Lung (tissue), 12 donors: ENCODE results near the gene RERE. TPM values are rescaled to one million over a fixed set of nuclear protein-coding genes. Genes with fewer than 3 reads are reported as not detected.

Experiments
- ATAC-seq: fragments of 200-7000 bp; cut with Tn5 transposase; one replicate; pipeline ENCODE4 v1.9.1; 2020; ENCODE audit warnings: moderate number of reproducible peaks; ENCODE audit not compliant: insufficient read depth, low FRiP score
- DNase-seq, 3 donors: peaks; one replicate each; pipeline ENCODE4 v3.0.0-alpha.2; 2013 to 2017
- H3K27ac ChIP-seq, 2 donors: one replicate each; pipeline ENCODE4 v1.5.1; 2013; ENCODE audit warnings: mild to moderate bottlenecking in 2 of 2, moderate library complexity in 2 of 2, control low read depth in 1 of 2, inconsistent platforms in 1 of 2, low read depth in 1 of 2, low read length in 1 of 2
- H3K27me3 ChIP-seq, 3 donors: one replicate each; pipeline ENCODE4 v1.5.1; 2013; ENCODE audit warnings: low read length in 2 of 3; ENCODE audit not compliant: control insufficient read depth in 3 of 3, insufficient read depth in 3 of 3
- H3K36me3 ChIP-seq, 4 donors: one replicate each; pipeline ENCODE4 v1.5.1; 2013; ENCODE audit warnings: low read length in 4 of 4, mild to moderate bottlenecking in 1 of 4, moderate library complexity in 1 of 4; ENCODE audit not compliant: control insufficient read depth in 4 of 4, insufficient read depth in 4 of 4
- H3K4me1 ChIP-seq, 5 donors: one replicate each; pipeline ENCODE4 v1.5.1; 2013; ENCODE audit warnings: low read length in 5 of 5, mild to moderate bottlenecking in 2 of 5, moderate library complexity in 1 of 5; ENCODE audit not compliant: control insufficient read depth in 5 of 5, insufficient read depth in 5 of 5
- H3K4me3 ChIP-seq: one replicate; pipeline ENCODE4 v1.5.1; 2013; ENCODE audit warnings: mild to moderate bottlenecking, control low read depth, moderate library complexity
- H3K9ac ChIP-seq, 2 donors: one replicate each; pipeline ENCODE4 v1.5.1; 2013; ENCODE audit warnings: low read length in 2 of 2, control low read depth in 1 of 2; ENCODE audit not compliant: insufficient read depth in 1 of 2
- H3K9me3 ChIP-seq, 4 donors: one replicate each; pipeline ENCODE4 v1.5.1; 2013; ENCODE audit warnings: low read length in 3 of 4, mild to moderate bottlenecking in 1 of 4, moderate library complexity in 1 of 4; ENCODE audit not compliant: control insufficient read depth in 4 of 4, insufficient read depth in 3 of 4
- WGBS, 2 donors: extraction: QIAGEN DNeasy Blood & Tissue Kit; methylation state at CpG; one replicate each; pipeline ENCODE4 v1.1.7; 2013; 5-methylcytosine and 5-hydroxymethylcytosine counted together
- polyA plus RNA-seq, 2 donors: library from polyadenylated mRNA; stranded (reverse); fragments of 200-250 nt; gene quantifications; one replicate each; pipeline ENCODE4 v1.2.1, GENCODE V29; 2013
- total RNA-seq, 2 donors: library from RNA; depleted of rRNA in 1 of 2; stranded (reverse); fragments of >200 nt in 1 of 2; gene quantifications; one replicate each; pipeline ENCODE4 v1.2.1, GENCODE V29; 2014 to 2021
- TF ChIP-seq, protein P1 (sequence below): IDR thresholded peaks from 2 replicates; pipeline ENCODE4 v1.5.1; 2012; ENCODE audit warnings: mild to moderate bottlenecking; ENCODE audit errors: control extremely low read depth, extremely low read depth
- donor health status: control.
- donor health status: control.
- donor health status: Bipolar disorder and iron deficiency.
- donor health status: healthy.
- donor health status: DM: yes; HTN: yes; CAD: no.

Gene RERE
- total and polyA plus RNA-seq, 4 donors = 21.7 to 207 (median 57.5) TPM

DNA sequence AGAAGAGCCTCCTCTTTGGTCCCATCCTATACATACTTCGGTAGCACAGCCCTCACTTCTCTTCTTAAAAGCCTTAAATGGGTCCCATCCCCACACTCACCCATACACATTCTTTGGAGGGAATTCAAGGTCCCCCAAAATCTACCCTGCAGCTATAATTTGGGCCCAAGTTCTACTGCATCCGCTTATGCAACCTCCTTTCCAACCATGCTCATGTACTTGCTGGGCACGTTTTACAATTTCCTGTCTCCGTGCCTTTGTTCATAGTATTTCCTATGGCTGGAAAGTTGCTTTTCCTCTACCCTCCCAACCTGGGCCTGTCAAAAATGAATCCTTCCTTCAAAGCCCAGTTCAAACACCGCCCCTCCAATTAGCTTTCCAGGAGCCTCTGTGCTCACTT, 399.8 kb downstream of the RERE start:
- H3K9me3 ChIP-seq = no peaks in the 10 kb centered on the region
- peaks cover 17 to 69% (median 40%) of the 10 kb centered on the region in 5 donors for H3K4me1 ChIP-seq
- H3K4me3 ChIP-seq = no peak overlapping the region
- 32 to 58% methylated on average over 5 of the region's 5 CpGs for WGBS, 2 donors
- H3K27ac ChIP-seq = peak overlapping the region; percentile 17 to 50
- TF ChIP-seq, protein P1, sequence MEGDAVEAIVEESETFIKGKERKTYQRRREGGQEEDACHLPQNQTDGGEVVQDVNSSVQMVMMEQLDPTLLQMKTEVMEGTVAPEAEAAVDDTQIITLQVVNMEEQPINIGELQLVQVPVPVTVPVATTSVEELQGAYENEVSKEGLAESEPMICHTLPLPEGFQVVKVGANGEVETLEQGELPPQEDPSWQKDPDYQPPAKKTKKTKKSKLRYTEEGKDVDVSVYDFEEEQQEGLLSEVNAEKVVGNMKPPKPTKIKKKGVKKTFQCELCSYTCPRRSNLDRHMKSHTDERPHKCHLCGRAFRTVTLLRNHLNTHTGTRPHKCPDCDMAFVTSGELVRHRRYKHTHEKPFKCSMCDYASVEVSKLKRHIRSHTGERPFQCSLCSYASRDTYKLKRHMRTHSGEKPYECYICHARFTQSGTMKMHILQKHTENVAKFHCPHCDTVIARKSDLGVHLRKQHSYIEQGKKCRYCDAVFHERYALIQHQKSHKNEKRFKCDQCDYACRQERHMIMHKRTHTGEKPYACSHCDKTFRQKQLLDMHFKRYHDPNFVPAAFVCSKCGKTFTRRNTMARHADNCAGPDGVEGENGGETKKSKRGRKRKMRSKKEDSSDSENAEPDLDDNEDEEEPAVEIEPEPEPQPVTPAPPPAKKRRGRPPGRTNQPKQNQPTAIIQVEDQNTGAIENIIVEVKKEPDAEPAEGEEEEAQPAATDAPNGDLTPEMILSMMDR = no peak
- peaks cover 6 to 39% (median 21%) of the 10 kb centered on the region in 4 donors for H3K36me3 ChIP-seq
- no peaks in the 10 kb centered on the region for H3K27me3 ChIP-seq
- peak overlapping the region in 1 of 2 donors; percentile 23 for H3K9ac ChIP-seq
- ATAC-seq (no peak), DNase-seq (peak in 1 of 3 donors; percentile 35)

DNA sequence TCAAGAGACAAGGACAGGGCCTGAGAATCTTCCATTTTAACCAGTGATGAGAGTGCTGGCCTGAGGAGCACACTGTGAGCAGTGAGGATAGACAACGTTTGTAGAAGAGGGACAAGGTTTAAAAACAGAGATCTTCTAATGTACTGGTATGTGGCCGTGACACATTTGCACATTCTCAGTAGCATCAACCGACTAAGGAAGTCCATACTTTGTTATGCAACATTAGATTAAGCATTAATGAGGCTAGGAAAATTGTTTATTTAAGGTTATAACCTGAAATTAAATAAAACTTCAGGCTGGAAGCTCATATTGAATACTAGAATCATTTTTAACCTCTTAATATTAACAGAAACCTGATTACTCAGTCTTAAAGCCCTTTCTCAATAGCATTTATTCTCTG, 400.6 kb downstream of the RERE start:
- peak overlapping the region in 1 of 2 donors; percentile 17 for H3K27ac ChIP-seq
- H3K4me3 ChIP-seq = no peak overlapping the region
- no peak for DNase-seq
- H3K9ac ChIP-seq = no peak overlapping the region
- WGBS, 2 donors = 18 to 32% methylated on average over 3 of the region's 3 CpGs
- H3K27me3 ChIP-seq = no peaks in the 10 kb centered on the region
- H3K9me3 ChIP-seq = no peaks in the 10 kb centered on the region
- no peak for ATAC-seq
- TF ChIP-seq, protein P1 = no peak
- peaks cover 6 to 43% (median 23%) of the 10 kb centered on the region in 4 donors for H3K36me3 ChIP-seq
- H3K4me1 ChIP-seq = peaks cover 17 to 72% (median 45%) of the 10 kb centered on the region in 5 donors

DNA sequence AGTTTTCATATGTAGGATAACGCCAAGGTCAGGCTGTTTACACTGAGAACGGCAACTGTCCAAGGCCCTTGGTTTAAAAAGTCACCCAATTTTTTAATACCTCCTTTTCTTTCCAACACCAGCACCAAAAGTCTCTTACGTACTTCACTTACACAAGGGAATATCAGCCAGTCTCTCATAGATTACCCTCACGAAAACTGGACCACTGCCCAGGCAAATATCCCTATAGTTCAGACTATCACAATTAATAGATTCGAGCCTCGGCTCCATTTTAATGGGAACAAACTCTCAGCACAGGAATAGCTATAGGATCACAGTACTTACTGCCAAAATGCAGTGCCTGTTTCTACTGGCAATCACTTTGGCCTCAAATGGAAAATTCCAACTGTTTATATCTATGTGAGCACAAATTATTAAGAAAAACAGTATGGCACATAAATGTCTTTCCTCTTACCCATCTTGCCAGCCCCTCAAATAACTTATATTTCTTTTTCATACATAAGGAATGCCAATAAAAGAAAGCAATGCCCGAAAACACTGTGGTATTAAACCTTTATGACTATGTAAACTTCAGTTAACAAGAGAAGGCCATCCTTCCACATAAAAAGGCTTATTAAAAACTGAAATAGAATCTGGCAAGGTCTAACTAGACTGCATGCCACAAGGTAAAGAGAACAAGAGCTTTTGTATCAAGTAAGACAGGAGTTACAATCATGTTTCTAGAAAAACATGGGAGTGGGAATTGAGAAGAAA, 401.7 kb downstream of the RERE start:
- Histone ChIP-seq H3K4me3 (no peak overlapping the region), H3K36me3 (peaks cover 6 to 45% (median 24%) of the 10 kb centered on the region in 4 donors), H3K27me3 (no peaks in the 10 kb centered on the region), H3K4me1 (peaks cover 17 to 67% (median 50%) of the 10 kb centered on the region in 5 donors), H3K9ac (peak overlapping the region in 1 of 2 donors; percentile 29), H3K9me3 (no peaks in the 10 kb centered on the region), H3K27ac (peak overlapping the region in 1 of 2 donors; percentile 82)
- ATAC-seq (no peak), DNase-seq (peak; percentile 65 to 86 (median 77))
- WGBS, 2 donors = 62 to 82% methylated on average over 7 of the region's 7 CpGs
- TF ChIP-seq, protein P1 = no peak
